Heart right ventricle (tissue), 16 donors: ENCODE data around the gene SENP5. TPM values are rescaled to one million over a fixed set of nuclear protein-coding genes. Genes with fewer than 3 reads are reported as not detected.

Source experiments
- ATAC-seq, 8 donors: fragments of 200-7000 bp; cut with Tn5 transposase; one replicate each; pipeline ENCODE4 v1.9.1; 2020; ENCODE audit warnings: mild to moderate bottlenecking in 8 of 8, moderate library complexity in 8 of 8, moderate number of reproducible peaks in 1 of 8
- DNase-seq, 2 donors: peaks; one replicate each; pipeline ENCODE4 v3.0.0-alpha.2; 2020
- H3K27ac ChIP-seq, 10 donors: fragments of 200-600 bp; sonication (generic) in 2 of 10; one replicate each; pipeline versions ENCODE4 v1.5.0 to v1.8.0; 2020 to 2022; ENCODE audit warnings: mild to moderate bottlenecking in 3 of 10
- H3K27me3 ChIP-seq, 7 donors: fragments of 200-600 bp; one replicate each; pipeline ENCODE4 v1.8.0; 2021 to 2022; ENCODE audit warnings: mild to moderate bottlenecking in 2 of 7
- H3K36me3 ChIP-seq, 9 donors: fragments of 200-600 bp; sonication (generic) in 1 of 9; one replicate each; pipeline versions ENCODE4 v1.5.0 to v1.8.0; 2020 to 2022; ENCODE audit warnings: mild to moderate bottlenecking in 2 of 9
- H3K4me1 ChIP-seq, 9 donors: fragments of 200-600 bp; sonication (generic) in 1 of 9; one replicate each; pipeline versions ENCODE4 v1.5.0 to v1.8.0; 2020 to 2022; ENCODE audit warnings: mild to moderate bottlenecking in 4 of 9
- H3K4me3 ChIP-seq, 10 donors: fragments of 200-600 bp; sonication (generic) in 2 of 10; one replicate each; pipeline versions ENCODE4 v1.5.0 to v1.8.0; 2020 to 2022; ENCODE audit warnings: mild to moderate bottlenecking in 7 of 10, moderate library complexity in 2 of 10
- H3K9me3 ChIP-seq, 11 donors: fragments of 200-600 bp in 10 of 11; sonication (generic) in 2 of 11; one replicate each; pipeline versions ENCODE4 v1.5.0 to v1.8.0; 2013 to 2022; ENCODE audit warnings: mild to moderate bottlenecking in 2 of 11, control low read depth in 1 of 11, moderate library complexity in 1 of 11
- CTCF ChIP-seq, 9 donors: fragments of 200-600 bp; sonication (generic) in 2 of 9; IDR thresholded peaks; one replicate each; pipeline versions ENCODE4 v1.5.0 to v1.8.0; 2021 to 2022; ENCODE audit warnings: antibody characterized with exemption in 9 of 9, mild to moderate bottlenecking in 5 of 9, moderate library complexity in 1 of 9
- WGBS, 2 donors: extraction: QIAGEN DNeasy Blood & Tissue Kit; methylation state at CpG; one replicate each; pipeline ENCODE4 v1.1.7; 2013; ENCODE audit warnings: inconsistent platforms in 1 of 2; 5-methylcytosine and 5-hydroxymethylcytosine counted together
- intact Hi-C, 10 donors: fragments of 100-400 bp; cut with DNase I; formaldehyde crosslinking; loops; one replicate each; pipeline versions ENCODE4 v1.11.1 to v1.14.2; 2022
- polyA plus RNA-seq, 2 donors: library from polyadenylated mRNA; stranded (reverse); fragments of 200-250 nt; gene quantifications; one replicate each; pipeline ENCODE4 v1.2.3, GENCODE V29; 2013
- total RNA-seq, 10 donors: library from RNA; stranded (reverse); fragmentation: NEBNext Ultra II Directional in 3 of 10; extraction: Animal tissue kit (Norgen Biotek cat#: 25700) in 3 of 10; gene quantifications; one replicate each; pipeline versions ENCODE4 v1.2.1 to v1.2.4, GENCODE V29; 2021 to 2023
- donor health status: Arrhythmogenic right ventricular cardiomyopathy.
- donor health status: ischemic (EF 13 %, LVEDD 7.1; RV severe dilation, severe dysfunction).
- donor health status: healthy with polysubstance abuse.
- donor health status: DM: no; HTN: yes; CAD: no.
- donor health status: DM: no; HTN: no; CAD: no.
- donor health status: ischemic (EF 25% LVEDD 6.9; RV normal size, moderate dysfunction).
- donor health status: ischemic (EF 25% LVEDD 5.7; RV mildly dilated, moderate dysfunction).
- donor health status: healthy.
- donor health status: DM: yes; HTN: yes; CAD: no.
- donor health status: Ischemic cardiomyopathy.
- donor health status: ischemic (EF 35%, LVEDD 5.7; RV mildly dilated, moderate dysfunction).
- donor health status: nonischemic (EF 11% LVEDD 7.7; RV severe dilation, severe dysfunction).
- donor health status: DM: yes; HTN: yes; CAD: no.
- donor health status: PGD.
- donor health status: ischemic (EF 29% LVEDD 5.4; RV normal size, mild dysfunction).
- donor health status: nonischemic (EF 23%, LVEDD 6.1; RV moderate dilation, normal function).

Gene SENP5
- total and polyA plus RNA-seq, 12 donors: 5.8 to 24.9 (median 20.3) TPM

- Histone ChIP-seq H3K27me3 (no peaks in the 10 kb centered on the region), H3K36me3 (peaks cover 0 to 31% (median 2%) of the 10 kb centered on the region in 9 donors), H3K4me3 (no peak overlapping the region), H3K27ac (no peak overlapping the region), H3K4me1 (peaks cover 0 to 13% (median 4%) of the 10 kb centered on the region in 9 donors), H3K9me3 (no peaks in the 10 kb centered on the region)
- intact Hi-C loops: no loop called here
- ATAC-seq (no peak), DNase-seq (no peak)
- TF ChIP-seq CTCF (IDR thresholded peaks at IDR 0.05): no peak
- 94 to 96% methylated on average over 12 to 13 of the region's 13 CpGs for WGBS, 2 donors
These were observed 27.0 kb downstream of the SENP5 start for GRCh38 chr3:196894557-196895295.

GRCh38 chr3:196896229-196896628 is 28.5 kb downstream of the SENP5 start:
- 96 to 98% methylated on average over 6 of the region's 6 CpGs for WGBS, 2 donors
- ATAC-seq (no peak), DNase-seq (no peak)
- no peaks in the 10 kb centered on the region for H3K27me3 ChIP-seq
- TF ChIP-seq CTCF (IDR thresholded peaks at IDR 0.05): no peak
- H3K4me1 ChIP-seq: peaks cover 0 to 4% (median 0%) of the 10 kb centered on the region in 9 donors
- H3K36me3 ChIP-seq: peaks cover 0 to 40% (median 8%) of the 10 kb centered on the region in 9 donors
- intact Hi-C loops: no loop called here
- H3K27ac ChIP-seq: no peak overlapping the region
- H3K4me3 ChIP-seq: no peak overlapping the region
- no peaks in the 10 kb centered on the region for H3K9me3 ChIP-seq

- Histone ChIP-seq H3K4me1 (no peaks in the 10 kb centered on the region), H3K4me3 (no peak overlapping the region), H3K27me3 (no peaks in the 10 kb centered on the region), H3K36me3 (peaks cover 0 to 77% (median 60%) of the 10 kb centered on the region in 9 donors), H3K27ac (no peak overlapping the region), H3K9me3 (no peaks in the 10 kb centered on the region)
- ATAC-seq (no peak), DNase-seq (no peak)
- TF ChIP-seq CTCF (IDR thresholded peaks at IDR 0.05): no peak
- intact Hi-C loops: no loop called here
- WGBS, 2 donors: 87 to 94% methylated on average over 1 of the region's 1 CpG
These were observed 34.0 kb downstream of the SENP5 start for GRCh38 chr3:196901768-196902167.

- peaks cover 0 to 82% (median 60%) of the 10 kb centered on the region in 9 donors for H3K36me3 ChIP-seq
- no peak for ATAC-seq
- H3K4me1 ChIP-seq: no peaks in the 10 kb centered on the region
- H3K4me3 ChIP-seq: no peak overlapping the region
- TF ChIP-seq CTCF (IDR thresholded peaks at IDR 0.05): no peak
- intact Hi-C loops: no loop called here
- WGBS, 2 donors: 64 to 84% methylated on average over 1 of the region's 1 CpG
- no peaks in the 10 kb centered on the region for H3K27me3 ChIP-seq
- no peaks in the 10 kb centered on the region for H3K9me3 ChIP-seq
- no peak for DNase-seq
- H3K27ac ChIP-seq: no peak overlapping the region
These were observed 34.6 kb downstream of the SENP5 start for GRCh38 chr3:196902296-196902695.
